HG03342 (cell line): Measurements from ENCODE around the gene AGBL4.

Experiments
- ATAC-seq: cut with Tn5 transposase; IDR thresholded peaks from one replicate; pipeline ENCODE4 v1.9.1; 2021; ENCODE audit warnings: mild to moderate bottlenecking, moderate library complexity; ENCODE audit not compliant: unreplicated experiment

Gene AGBL4

DNA sequence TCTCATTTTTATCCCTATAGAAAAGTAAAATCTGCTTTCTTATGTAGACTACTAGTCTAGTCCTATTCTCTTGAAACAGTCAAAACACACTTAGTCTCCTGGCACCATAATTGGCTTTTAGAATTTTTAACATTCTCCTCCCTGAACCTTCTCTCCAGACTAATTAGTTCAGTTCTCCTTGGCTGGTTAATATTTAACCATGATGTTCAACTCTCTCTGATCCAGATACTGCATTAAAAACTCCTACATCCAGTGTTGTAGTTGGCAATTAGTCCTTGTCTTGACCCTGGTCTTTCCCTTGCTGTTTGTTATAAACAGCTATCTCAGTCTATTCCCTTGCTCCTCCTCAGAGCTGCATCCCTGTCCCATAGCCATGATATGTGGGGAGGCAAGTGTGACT lies 824.2 kb downstream of the AGBL4 start:
- no peak for ATAC-seq

- no peak for ATAC-seq
Observed at GRCh38 chr1:49197081-49197480, 826.7 kb downstream of the AGBL4 start.

- no peak for ATAC-seq
Observed at GRCh38 chr1:49190138-49190537, 833.6 kb downstream of the AGBL4 start.

DNA sequence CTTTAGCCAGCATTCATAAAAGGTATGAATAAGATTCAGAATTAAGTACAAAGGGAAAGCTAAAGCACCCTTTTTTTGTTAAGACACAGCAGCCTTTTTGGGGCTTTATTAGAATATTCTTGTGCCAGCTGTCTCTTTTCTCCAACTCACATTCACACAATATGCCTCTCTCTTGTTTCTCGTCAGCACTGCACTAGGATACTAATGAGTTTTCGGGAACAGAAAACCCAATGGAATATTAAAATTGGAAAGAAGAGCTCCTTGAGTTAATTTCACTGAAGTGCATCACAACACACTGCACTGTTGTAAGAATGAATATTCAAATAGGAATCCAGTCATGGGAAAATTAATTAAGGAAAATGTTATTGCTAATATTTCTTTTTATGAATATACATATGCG lies 836.7 kb downstream of the AGBL4 start:
- no peak for ATAC-seq

GRCh38 chr1:49185450-49185980 lies 838.2 kb downstream of the AGBL4 start:
- ATAC-seq: no peak

DNA sequence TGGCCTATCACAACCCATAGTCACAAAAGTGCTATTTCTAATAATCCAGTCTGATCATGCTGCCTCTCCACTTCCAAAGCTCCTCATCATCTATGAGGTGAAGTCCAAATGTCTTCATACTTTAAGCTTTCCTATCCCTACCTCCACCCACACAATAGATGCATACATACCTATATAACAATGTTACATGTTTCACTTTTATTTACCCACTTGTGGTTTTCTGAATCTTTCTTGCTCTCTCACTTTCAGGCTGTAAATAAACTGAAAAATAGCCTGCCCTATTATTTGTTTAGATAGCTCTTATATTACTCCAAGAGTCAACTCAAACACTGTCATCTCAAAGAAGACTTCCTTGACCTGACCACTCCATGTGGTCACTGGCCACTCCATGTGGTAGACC lies 840.3 kb downstream of the AGBL4 start:
- ATAC-seq: no peak

- ATAC-seq: no peak
Observed at GRCh38 chr1:49181033-49181432, 842.7 kb downstream of the AGBL4 start.

DNA sequence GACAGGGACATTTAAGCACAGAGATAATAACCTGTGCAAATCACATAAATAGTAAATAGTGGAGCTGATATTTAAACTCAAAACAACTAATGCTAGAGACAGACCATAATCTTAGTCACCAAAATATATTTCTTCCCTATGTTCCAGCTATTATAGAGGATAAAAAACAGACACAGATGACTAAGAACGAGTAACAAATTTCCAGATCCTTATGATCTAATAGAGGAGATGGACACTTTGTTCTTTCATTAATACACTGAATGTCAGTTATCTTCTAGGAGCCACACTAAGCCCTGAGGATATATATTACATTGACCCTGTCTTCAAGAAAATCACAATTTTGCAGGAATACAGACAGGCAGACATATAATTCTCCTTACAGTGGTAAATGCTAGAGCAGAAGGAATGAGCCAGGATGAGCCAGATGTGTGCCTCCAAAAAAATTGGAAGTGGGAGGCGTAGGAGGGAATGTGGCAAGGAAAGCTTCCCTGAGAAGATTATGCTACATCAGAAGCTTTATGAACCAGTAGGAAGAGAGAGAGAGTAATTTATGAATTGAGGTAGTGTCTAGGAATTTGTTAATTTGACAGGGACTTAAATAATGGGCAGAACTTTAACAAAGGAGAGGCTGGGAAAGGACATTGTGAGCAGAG lies 851.7 kb downstream of the AGBL4 start:
- no peak for ATAC-seq

DNA sequence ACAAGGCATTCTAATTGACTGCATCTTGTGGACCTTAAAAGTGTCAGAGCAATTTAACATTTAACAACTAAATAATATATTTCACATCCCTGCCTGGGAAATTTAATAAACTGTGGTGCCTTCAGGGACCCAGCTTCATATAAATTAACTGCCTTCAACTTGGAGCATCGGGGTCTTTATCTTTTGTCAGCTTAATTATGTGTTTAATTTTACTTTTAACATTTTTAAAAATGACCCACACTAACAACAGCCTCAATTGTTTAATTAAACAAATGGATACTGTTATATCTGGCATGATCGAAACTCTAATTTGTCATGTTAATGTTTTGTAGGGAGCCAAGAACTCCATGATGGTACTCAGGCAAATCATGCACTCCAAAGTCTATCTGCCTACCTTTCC lies 857.7 kb downstream of the AGBL4 start:
- ATAC-seq: no peak

DNA sequence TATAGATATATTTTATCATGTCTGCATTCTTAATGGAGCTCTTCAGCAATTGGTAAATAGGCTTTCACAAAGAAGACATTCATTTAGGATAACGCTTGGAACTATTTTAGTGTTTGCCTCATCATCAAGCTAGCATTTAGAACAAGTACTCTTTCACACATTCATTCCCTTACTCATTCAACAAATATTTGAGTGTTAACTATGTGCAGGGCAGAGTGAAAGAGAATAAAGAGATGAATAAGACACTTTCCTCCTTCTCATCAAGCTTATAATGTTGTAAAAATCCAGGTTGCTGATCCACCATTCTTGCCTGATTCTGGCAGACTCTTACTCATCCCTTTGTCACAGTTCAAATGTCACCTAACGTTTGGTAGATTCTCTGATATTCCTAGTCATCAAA lies 860.7 kb downstream of the AGBL4 start:
- ATAC-seq: no peak

- ATAC-seq: no peak
Observed at GRCh38 chr1:49160677-49161076, 863.1 kb downstream of the AGBL4 start.

GRCh38 chr1:49136738-49137251 lies 887.0 kb downstream of the AGBL4 start:
- no peak for ATAC-seq

- ATAC-seq: no peak
Observed at GRCh38 chr1:49125746-49126145, 898.0 kb downstream of the AGBL4 start.

DNA sequence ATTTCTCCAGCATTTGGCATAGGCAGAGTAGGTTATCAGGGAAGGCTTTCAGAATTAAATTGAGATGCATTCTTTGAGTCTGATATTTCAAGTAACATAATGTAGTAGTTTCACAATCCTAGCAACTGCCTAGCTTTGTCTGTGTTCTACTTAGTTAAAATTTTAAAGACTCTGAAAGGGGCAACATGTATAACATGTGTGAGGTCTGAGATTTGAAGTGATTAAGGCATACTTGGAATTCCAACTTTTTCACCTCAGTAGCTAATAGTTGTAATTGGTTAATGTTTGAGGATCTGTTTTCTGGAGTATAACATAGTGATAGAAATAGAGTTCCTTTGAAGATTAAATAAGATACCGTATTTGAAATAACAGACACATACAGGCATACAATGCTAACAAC lies 911.8 kb downstream of the AGBL4 start:
- ATAC-seq: no peak

DNA sequence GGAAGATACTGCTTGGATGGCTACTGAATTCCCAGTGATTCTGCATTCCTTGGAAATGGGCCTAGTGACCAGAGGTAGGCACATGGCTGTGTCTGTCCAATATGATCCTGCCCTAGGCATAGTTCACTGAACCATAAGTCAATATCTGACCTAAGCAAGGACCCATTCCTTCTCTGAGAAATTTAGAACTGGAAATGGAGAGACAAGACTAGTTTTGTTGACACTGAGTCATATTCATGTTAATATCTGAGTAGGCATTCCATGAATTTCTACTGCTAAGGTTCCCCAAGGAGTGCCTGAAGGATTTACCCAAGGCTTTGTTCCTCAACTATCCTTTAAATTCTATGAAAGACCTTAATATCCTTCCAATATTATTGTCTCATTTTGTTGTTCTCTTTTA lies 917.3 kb downstream of the AGBL4 start:
- no peak for ATAC-seq

GRCh38 chr1:49104575-49104974 lies 919.2 kb downstream of the AGBL4 start:
- no peak for ATAC-seq

DNA sequence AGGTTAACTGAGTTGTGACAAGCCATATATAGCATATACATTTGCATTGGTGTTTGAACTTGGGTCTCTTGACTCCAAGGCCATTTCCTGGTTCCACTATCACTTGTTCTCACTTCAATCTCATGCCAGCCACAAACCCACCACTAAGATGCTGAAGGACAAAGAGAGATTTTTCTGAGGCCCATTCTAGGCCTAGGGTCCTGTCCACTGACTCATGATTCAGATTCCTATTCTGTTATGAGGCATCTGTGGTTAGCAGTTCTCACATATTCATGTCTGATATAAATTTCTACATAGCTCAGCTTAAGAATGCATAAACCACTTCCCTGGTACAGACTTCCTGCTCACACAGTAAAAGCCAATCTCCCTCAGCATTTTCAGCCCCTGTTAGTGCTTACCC lies 921.0 kb downstream of the AGBL4 start:
- ATAC-seq: no peak

GRCh38 chr1:49098866-49099265 lies 924.9 kb downstream of the AGBL4 start:
- ATAC-seq: no peak

DNA sequence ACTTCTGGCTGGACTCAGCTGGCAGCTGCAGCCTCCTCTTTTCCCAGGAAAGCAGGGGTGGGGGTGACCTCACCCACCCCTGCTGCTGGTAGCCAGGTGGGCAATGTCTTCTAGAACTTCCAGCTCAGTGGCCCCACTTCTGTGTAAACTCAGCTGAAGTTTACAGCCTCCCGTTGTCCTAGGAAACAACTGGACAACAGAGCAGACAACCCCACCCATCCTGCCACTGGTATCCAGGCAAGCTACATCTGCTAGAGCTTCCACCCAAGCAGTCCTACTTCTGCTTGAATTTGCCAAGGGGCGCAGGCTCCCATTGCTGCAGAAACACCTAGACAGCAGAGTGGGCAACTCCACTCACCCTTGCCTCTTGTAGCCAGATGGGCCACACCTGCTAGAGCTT lies 937.4 kb downstream of the AGBL4 start:
- ATAC-seq: no peak

- ATAC-seq: no peak
Observed at GRCh38 chr1:49085079-49085478, 938.7 kb downstream of the AGBL4 start.

DNA sequence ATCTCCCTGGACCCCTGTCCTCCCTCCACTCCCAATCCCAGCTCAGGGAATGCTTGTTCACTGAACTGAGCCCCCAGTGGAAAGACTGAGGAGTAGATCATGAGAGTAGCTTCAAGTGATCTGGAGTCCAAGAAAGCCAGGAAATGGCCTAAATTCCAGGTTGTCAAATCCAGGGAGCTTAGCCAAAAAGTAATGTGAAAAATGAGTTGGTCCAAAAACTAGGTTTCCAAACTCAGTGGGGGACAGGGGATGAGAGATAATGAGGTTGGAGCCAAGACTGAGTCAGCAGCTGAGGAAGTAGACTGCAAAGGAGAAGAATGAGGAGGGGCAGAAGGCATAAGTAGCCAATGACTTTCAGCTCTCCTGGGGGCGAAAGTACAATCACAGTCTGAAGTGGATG lies 963.0 kb downstream of the AGBL4 start:
- ATAC-seq: no peak

DNA sequence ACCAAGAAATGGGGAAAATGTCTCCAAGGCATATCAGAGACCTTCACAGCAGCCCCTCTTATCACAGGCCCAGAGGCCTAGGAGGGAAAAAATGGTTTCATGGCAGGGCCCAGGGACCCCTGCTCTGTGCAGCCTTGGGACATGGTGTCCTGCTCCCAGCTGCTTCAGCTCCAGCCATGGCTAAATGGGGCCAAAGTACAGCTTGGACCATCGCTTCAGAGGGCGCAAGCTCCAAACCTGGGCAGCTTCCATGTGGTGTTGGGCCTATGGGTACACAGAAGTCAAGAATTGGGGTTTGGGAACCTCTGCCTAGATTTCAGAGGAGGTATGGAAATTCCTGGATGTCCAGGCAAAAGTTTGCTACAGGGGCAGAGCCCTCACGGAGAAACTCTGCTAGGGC lies 964.7 kb downstream of the AGBL4 start:
- ATAC-seq: no peak

GRCh38 chr1:49052102-49052501 lies 971.7 kb downstream of the AGBL4 start:
- no peak for ATAC-seq
